Measurements from ENCODE around the gene GRPR. TPM values are rescaled to one million over a fixed set of nuclear protein-coding genes. Genes with fewer than 3 reads are reported as not detected.

GRPR gene
- total and polyA plus RNA-seq, 7 donors: 0.19 to 2.8 (median 0.83) TPM; not detected in 2

- H3K27ac ChIP-seq: peak overlapping the region in 1 of 4 donors; percentile 31
- WGBS, 2 donors: 89 to 93% methylated on average over 1 of the region's 1 CpG
- no peak for DNase-seq
- intact Hi-C loops (cut with DNase I): no loop called here
- H3K9me3 ChIP-seq: no peaks in the 10 kb centered on the region
- H3K4me3 ChIP-seq: no peak overlapping the region
- TF ChIP-seq EP300 (IDR thresholded peaks at IDR 0.05) (no peak), CTCF (IDR thresholded peaks at IDR 0.05) (no peak), POLR2AphosphoS5 (IDR thresholded peaks at IDR 0.05) (no peak), POLR2A (IDR thresholded peaks at IDR 0.05) (no peak)
- no peaks in the 10 kb centered on the region for H3K36me3 ChIP-seq
- no peaks in the 10 kb centered on the region for H3K27me3 ChIP-seq
- H3K4me1 ChIP-seq: no peaks in the 10 kb centered on the region
These were observed 11.6 kb downstream of the GRPR start for GRCh38 chrX:16134936-16135335.

GRCh38 chrX:16136080-16136479 is 12.7 kb downstream of the GRPR start:
- WGBS, 2 donors: 84 to 87% methylated on average over 2 of the region's 2 CpGs

GRCh38 chrX:16137416-16138107 is 14.2 kb downstream of the GRPR start:
- Histone ChIP-seq H3K36me3 (no peaks in the 10 kb centered on the region), H3K4me3 (no peak overlapping the region), H3K27ac (peak overlapping the region in 1 of 4 donors; percentile 31), H3K9me3 (no peaks in the 10 kb centered on the region), H3K4me1 (peaks cover 0 to 4% (median 0%) of the 10 kb centered on the region in 4 donors), H3K27me3 (no peaks in the 10 kb centered on the region)
- no peak for DNase-seq
- TF ChIP-seq CTCF (IDR thresholded peaks at IDR 0.05): no peak
- no peak for TF ChIP-seq POLR2A (IDR thresholded peaks at IDR 0.05)
- TF ChIP-seq POLR2AphosphoS5 (IDR thresholded peaks at IDR 0.05): no peak
- TF ChIP-seq EP300 (IDR thresholded peaks at IDR 0.05): no peak
- intact Hi-C loops (cut with DNase I): no loop called here

More at GRCh38 chrX:16136080-16136479, 12.7 kb downstream of the GRPR start:
- Histone ChIP-seq H3K4me1 (peaks cover 0 to 4% (median 0%) of the 10 kb centered on the region in 4 donors), H3K27me3 (no peaks in the 10 kb centered on the region), H3K36me3 (no peaks in the 10 kb centered on the region), H3K9me3 (no peaks in the 10 kb centered on the region), H3K4me3 (no peak overlapping the region), H3K27ac (peak overlapping the region in 1 of 4 donors; percentile 31)
- intact Hi-C loops (cut with DNase I): no loop called here
- TF ChIP-seq EP300 (IDR thresholded peaks at IDR 0.05) (no peak), POLR2AphosphoS5 (IDR thresholded peaks at IDR 0.05) (no peak), CTCF (IDR thresholded peaks at IDR 0.05) (no peak), POLR2A (IDR thresholded peaks at IDR 0.05) (no peak)
- DNase-seq: no peak

GRCh38 chrX:16138108-16138427 is 14.7 kb downstream of the GRPR start:
- DNase-seq: no peak
- Histone ChIP-seq H3K4me1 (peaks cover 0 to 4% (median 0%) of the 10 kb centered on the region in 4 donors), H3K9me3 (no peaks in the 10 kb centered on the region), H3K4me3 (no peak overlapping the region), H3K36me3 (no peaks in the 10 kb centered on the region), H3K27me3 (no peaks in the 10 kb centered on the region), H3K27ac (no peak overlapping the region)
- intact Hi-C loops (cut with DNase I): no loop called here
- WGBS, 2 donors: 67 to 83% methylated on average over 1 of the region's 1 CpG
- TF ChIP-seq POLR2AphosphoS5 (IDR thresholded peaks at IDR 0.05) (no peak), CTCF (IDR thresholded peaks at IDR 0.05) (no peak), POLR2A (IDR thresholded peaks at IDR 0.05) (no peak), EP300 (IDR thresholded peaks at IDR 0.05) (no peak)

- Histone ChIP-seq H3K27me3 (no peaks in the 10 kb centered on the region), H3K27ac (peak overlapping the region in 1 of 4 donors; percentile 59), H3K36me3 (no peaks in the 10 kb centered on the region), H3K4me1 (peaks cover 0 to 10% (median 0%) of the 10 kb centered on the region in 4 donors), H3K9me3 (no peaks in the 10 kb centered on the region), H3K4me3 (no peak overlapping the region)
- DNase-seq: no peak
- intact Hi-C loops (cut with DNase I): no loop called here
- no peak for TF ChIP-seq POLR2A (IDR thresholded peaks at IDR 0.05)
- TF ChIP-seq CTCF (IDR thresholded peaks at IDR 0.05): no peak
- no peak for TF ChIP-seq POLR2AphosphoS5 (IDR thresholded peaks at IDR 0.05)
- TF ChIP-seq EP300 (IDR thresholded peaks at IDR 0.05): no peak
- WGBS, 2 donors: 52 to 57% methylated on average over 4 of the region's 4 CpGs
These were observed 17.1 kb downstream of the GRPR start for GRCh38 chrX:16140448-16140847.
